ENCODE results near the gene PTPN3. TPM values are rescaled to one million over a fixed set of nuclear protein-coding genes. Genes with fewer than 3 reads are reported as not detected.
A peak's percentile ranks its signal among the peaks of the same experiment; 100 is the strongest.

The PTPN3 gene
- total RNA-seq, 2 donors from 2014 or later = 23.6 to 26.7 TPM

DNA sequence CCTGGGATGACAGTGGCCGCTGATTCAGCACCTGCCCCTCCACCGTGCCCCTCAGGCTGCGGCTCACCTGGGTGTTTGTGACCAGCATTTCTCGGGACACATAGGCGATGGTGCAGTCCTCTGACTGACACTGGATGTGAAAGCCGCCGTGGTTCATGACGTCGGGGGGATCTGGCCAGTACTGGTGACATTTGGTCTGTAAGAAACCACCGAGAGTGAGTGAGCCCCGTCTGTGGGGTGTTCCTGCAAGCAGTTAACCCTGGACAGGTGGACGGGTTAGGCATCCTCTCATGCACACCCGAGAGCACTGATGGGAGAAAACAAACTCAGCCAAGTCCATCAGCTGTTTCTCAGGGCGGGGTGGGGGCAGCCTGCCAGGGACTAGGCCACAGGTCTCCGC, 114.8 kb downstream of the PTPN3 start:
- no peaks in the 10 kb centered on the region for H3K27me3 ChIP-seq
- H3K36me3 ChIP-seq = peaks cover 4% of the 10 kb centered on the region
- no peak overlapping the region for H3K27ac ChIP-seq
- intact Hi-C loops (cut with DNase I) = no loop called here
- no peak overlapping the region for H3K9ac ChIP-seq (ENCODE audit: low read depth in 2 of 2, low read length in 2 of 2)
- H3K9me3 ChIP-seq = no peaks in the 10 kb centered on the region
- no peak overlapping the region for H3K4me3 ChIP-seq
- DNase-seq = no peak
- TF ChIP-seq, protein P1, sequence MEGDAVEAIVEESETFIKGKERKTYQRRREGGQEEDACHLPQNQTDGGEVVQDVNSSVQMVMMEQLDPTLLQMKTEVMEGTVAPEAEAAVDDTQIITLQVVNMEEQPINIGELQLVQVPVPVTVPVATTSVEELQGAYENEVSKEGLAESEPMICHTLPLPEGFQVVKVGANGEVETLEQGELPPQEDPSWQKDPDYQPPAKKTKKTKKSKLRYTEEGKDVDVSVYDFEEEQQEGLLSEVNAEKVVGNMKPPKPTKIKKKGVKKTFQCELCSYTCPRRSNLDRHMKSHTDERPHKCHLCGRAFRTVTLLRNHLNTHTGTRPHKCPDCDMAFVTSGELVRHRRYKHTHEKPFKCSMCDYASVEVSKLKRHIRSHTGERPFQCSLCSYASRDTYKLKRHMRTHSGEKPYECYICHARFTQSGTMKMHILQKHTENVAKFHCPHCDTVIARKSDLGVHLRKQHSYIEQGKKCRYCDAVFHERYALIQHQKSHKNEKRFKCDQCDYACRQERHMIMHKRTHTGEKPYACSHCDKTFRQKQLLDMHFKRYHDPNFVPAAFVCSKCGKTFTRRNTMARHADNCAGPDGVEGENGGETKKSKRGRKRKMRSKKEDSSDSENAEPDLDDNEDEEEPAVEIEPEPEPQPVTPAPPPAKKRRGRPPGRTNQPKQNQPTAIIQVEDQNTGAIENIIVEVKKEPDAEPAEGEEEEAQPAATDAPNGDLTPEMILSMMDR (IDR thresholded peaks at IDR 0.05) = no peak
- H3K4me1 ChIP-seq = no peaks in the 10 kb centered on the region

DNA sequence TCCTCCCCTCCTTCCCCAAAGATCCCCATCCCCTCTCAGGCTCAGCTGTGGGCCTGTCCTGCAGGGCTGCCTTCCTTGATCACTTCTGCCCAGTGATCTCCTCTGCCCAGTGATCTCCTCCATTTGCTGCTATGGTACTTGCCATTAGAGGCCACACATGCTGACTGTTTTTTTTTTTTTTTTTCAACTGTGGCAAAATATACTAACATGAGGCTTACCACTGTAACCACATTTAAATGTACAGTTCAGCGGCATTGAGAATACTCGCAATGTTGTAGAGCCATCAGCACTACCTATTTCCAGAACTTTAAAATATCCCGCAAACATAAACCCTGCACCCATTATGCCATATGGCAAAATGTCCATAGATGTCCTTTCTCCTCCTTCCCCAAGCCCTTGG, 115.5 kb downstream of the PTPN3 start:
- no peaks in the 10 kb centered on the region for H3K27me3 ChIP-seq
- TF ChIP-seq, protein P1 (IDR thresholded peaks at IDR 0.05) = no peak
- peaks cover 2% of the 10 kb centered on the region for H3K36me3 ChIP-seq
- H3K27ac ChIP-seq = no peak overlapping the region
- H3K4me3 ChIP-seq = no peak overlapping the region
- no peaks in the 10 kb centered on the region for H3K4me1 ChIP-seq
- intact Hi-C loops (cut with DNase I) = no loop called here
- DNase-seq = no peak
- H3K9me3 ChIP-seq = no peaks in the 10 kb centered on the region
- H3K9ac ChIP-seq (ENCODE audit: low read depth in 2 of 2, low read length in 2 of 2) = no peak overlapping the region

DNA sequence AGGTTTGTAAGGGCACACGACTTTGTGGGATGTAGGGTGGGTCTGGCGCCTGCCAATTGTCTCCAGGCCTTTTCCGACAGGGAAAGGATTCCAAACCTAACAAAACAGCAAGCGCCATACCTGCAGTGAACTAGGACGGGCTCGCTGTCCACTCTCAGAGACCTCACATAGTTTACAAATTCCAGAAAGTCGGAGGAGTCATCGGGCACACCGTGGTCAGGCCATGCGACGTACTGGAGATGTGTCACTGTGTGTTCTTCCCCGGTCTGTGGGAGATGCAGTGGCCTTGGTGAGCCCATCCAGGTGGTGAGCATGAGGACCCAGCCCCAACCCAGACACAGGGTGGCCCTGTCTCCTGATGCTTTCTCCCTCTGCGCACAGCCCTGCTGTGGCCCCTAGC, 115.9 kb downstream of the PTPN3 start:
- no peak for DNase-seq
- Histone ChIP-seq H3K4me3 (no peak overlapping the region), H3K4me1 (no peaks in the 10 kb centered on the region), H3K9ac (ENCODE audit: low read depth in 2 of 2, low read length in 2 of 2) (no peak overlapping the region), H3K27me3 (no peaks in the 10 kb centered on the region), H3K9me3 (no peaks in the 10 kb centered on the region), H3K36me3 (no peaks in the 10 kb centered on the region), H3K27ac (no peak overlapping the region)
- intact Hi-C loops (cut with DNase I) = no loop called here
- TF ChIP-seq, protein P1 (IDR thresholded peaks at IDR 0.05) = no peak

DNA sequence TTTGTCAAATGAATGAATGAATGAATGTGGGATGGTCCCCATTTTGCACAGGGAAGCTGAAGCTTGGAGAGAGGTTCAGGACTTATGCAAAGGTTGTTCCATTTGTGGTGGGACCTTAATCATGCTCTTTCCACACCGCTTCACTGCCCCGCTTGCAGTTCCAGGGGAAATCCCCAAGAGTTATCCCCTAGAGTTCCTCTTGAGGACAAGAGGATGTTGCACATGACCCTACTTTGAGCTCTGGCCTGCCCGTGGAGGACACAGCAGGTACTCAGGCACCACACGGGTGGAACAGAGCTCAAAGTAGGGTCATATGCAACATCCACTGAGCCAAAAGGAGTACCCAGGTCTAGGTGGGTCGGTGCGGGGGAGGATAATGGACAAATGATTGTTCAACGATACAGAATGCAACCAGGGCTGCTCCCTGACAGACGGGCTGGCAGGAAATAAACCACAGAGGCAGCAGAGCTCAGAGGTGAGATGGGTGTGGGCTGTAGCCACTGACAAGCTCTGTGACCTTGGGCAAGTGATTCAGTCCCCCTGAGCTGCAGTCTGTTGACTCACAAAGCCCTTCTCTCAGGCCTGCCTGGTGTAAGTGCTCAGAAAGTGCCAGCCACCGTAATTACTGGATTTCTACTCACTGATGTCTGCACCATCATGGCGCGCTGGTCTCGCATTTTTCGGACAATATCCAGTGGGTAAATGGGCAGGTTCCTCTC, 116.9 kb downstream of the PTPN3 start:
- Histone ChIP-seq H3K9ac (ENCODE audit: low read depth in 2 of 2, low read length in 2 of 2) (no peak overlapping the region), H3K4me3 (no peak overlapping the region), H3K4me1 (no peaks in the 10 kb centered on the region), H3K27me3 (no peaks in the 10 kb centered on the region), H3K27ac (no peak overlapping the region), H3K9me3 (no peaks in the 10 kb centered on the region), H3K36me3 (no peaks in the 10 kb centered on the region)
- intact Hi-C loops (cut with DNase I) = no loop called here
- TF ChIP-seq, protein P1 (IDR thresholded peaks at IDR 0.05) = no peak
- DNase-seq = no peak

DNA sequence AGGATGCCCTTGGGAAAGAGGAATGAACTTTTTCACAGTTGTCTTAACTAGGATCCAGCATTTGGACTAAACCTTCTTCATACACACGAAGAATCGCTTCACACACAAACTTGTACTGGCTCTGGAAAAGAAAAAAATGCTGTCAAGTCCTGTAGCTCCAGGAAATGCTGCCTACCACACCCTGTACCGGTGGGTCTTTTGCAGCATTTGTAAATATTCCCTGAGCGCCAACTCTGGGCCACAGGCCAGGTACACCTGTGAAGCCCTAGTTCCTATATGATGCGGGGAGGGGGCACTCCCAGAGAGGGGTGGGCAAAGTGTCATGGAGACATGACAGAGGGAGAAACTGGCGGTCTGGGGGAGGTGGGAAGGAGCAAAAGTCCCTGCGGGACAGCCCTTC, 118.6 kb downstream of the PTPN3 start:
- H3K9ac ChIP-seq (ENCODE audit: low read depth in 2 of 2, low read length in 2 of 2) = no peak overlapping the region
- no peaks in the 10 kb centered on the region for H3K36me3 ChIP-seq
- no peaks in the 10 kb centered on the region for H3K27me3 ChIP-seq
- intact Hi-C loops (cut with DNase I) = no loop called here
- DNase-seq = peak; percentile 44
- no peak overlapping the region for H3K4me3 ChIP-seq
- no peaks in the 10 kb centered on the region for H3K4me1 ChIP-seq
- H3K9me3 ChIP-seq = no peaks in the 10 kb centered on the region
- TF ChIP-seq, protein P1 (IDR thresholded peaks at IDR 0.05) = no peak
- no peak overlapping the region for H3K27ac ChIP-seq

Measured in colonic mucosa (tissue), 4 donors.